Spleen (tissue), 7 donors: Measurements from ENCODE around the gene HID1.

ENCODE experiments used
- POLR2AphosphoS5 ChIP-seq, 3 donors: sonication (generic); formaldehyde crosslinking; IDR thresholded peaks; one replicate each; pipeline ENCODE4 v1.5.1; 2017; ENCODE audit warnings: antibody characterized with exemption in 3 of 3
- TF ChIP-seq, protein P1 (sequence below), 11 experiments: fragments of 200-600 bp in 7 of 11; fragments of 450-650 bp in 4 of 11; sonication (generic) in 4 of 11; IDR thresholded peaks in 8 of 11; conservative IDR thresholded peaks in 3 of 11; 1 replicate in 7 of 11; 2 replicates in 4 of 11; pipeline versions ENCODE4 v1.4.0 to v1.8.0; 2016 to 2021; ENCODE audit warnings: antibody characterized with exemption in 11 of 11, inconsistent platforms in 4 of 11, mild to moderate bottlenecking in 1 of 11
- donor health status: DM: no; HTN: no; CAD: no; lungs with moderate emphysema.
- donor health status: DM: no; HTN: no; CAD: no.
- donor health status: DM: no; HTN: no; CAD: no.

GRCh38 chr17:74987909-74988711 lies 15.6 kb upstream of the HID1 start:
- TF ChIP-seq, protein P1, sequence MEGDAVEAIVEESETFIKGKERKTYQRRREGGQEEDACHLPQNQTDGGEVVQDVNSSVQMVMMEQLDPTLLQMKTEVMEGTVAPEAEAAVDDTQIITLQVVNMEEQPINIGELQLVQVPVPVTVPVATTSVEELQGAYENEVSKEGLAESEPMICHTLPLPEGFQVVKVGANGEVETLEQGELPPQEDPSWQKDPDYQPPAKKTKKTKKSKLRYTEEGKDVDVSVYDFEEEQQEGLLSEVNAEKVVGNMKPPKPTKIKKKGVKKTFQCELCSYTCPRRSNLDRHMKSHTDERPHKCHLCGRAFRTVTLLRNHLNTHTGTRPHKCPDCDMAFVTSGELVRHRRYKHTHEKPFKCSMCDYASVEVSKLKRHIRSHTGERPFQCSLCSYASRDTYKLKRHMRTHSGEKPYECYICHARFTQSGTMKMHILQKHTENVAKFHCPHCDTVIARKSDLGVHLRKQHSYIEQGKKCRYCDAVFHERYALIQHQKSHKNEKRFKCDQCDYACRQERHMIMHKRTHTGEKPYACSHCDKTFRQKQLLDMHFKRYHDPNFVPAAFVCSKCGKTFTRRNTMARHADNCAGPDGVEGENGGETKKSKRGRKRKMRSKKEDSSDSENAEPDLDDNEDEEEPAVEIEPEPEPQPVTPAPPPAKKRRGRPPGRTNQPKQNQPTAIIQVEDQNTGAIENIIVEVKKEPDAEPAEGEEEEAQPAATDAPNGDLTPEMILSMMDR (IDR thresholded peaks at IDR 0.05 in 8 of 11, conservative IDR thresholded peaks at IDR 0.05 in 3 of 11), result peak in 3 of 11 experiments; percentile 16 to 28 (median 16)
- TF ChIP-seq POLR2AphosphoS5 (IDR thresholded peaks at IDR 0.05), result peak in 2 of 3 donors; percentile 59 to 65
